GM18517 (cell line): ENCODE results near the gene ANKRD34A.
"Not testable (repeated sequence)": the region's sequence is repeated elsewhere in the genome, so short reads cannot be mapped to it uniquely, and the experiment has no call there.

Source experiments
- ATAC-seq: cut with Tn5 transposase; IDR thresholded peaks from one replicate; pipeline ENCODE4 v1.9.1; 2021; ENCODE audit warnings: mild to moderate bottlenecking, moderate library complexity; ENCODE audit not compliant: unreplicated experiment

Gene ANKRD34A

GRCh38 chr1:145949219-145949618, 15.2 kb downstream of the ANKRD34A start:
- ATAC-seq = no peak

DNA sequence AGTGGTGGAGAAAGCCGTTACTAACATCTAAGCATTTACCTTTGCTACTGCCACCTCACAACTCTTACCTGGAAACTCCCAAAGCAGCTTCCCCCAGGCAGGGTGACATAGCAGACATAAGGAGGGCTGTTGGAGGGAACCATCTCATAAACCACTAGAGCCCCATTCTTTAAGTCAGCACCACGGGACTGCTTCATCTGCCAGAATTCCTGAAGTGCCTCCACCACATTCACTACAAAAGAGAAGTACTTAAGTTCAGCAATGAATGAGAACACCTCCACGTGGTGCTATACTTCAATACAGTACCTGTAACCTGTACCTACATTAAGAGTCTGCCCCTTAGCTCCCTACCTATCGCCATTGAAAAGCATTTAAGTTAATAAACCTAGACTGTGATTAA, 16.8 kb downstream of the ANKRD34A start:
- ATAC-seq = no peak

- ATAC-seq = no peak
These were observed 17.8 kb downstream of the ANKRD34A start for GRCh38 chr1:145946477-145946986.

DNA sequence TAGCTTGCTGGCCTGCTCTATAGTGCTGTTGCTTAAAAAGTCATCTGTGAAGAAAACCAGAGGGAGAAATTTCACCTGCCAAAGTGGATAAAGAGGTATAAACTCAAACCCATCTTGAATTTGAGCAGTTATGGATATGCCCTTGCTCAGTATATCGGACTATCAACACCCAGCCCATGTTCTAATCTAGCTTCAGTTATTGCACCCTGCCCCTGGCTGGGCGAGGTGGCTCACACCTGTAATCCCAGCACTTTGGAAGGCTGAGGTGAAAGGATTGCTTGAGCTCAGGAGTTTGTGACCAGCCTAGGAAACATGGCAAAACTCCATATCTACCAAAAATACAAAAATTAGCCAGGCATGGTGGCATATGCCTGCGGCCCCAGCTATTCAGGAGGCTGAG, 19.8 kb downstream of the ANKRD34A start:
- no peak for ATAC-seq

DNA sequence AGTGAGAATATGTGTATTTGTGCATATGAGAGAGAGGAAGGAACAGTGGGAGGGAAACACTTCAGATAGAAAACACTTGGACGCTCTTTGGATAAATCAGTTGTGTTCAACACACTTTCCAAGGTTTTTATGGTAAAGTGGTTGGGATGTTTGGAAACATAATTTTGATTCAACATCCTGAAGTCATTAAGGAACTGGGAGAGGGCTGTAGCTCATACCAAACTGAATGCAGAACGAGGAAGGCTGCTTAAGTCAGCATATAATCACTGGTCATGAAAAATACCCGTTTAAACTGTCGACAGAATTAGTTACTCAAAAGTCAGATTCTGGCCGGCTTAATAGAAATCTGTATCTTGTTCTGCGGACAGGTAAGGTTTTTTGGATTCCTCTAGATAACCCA, 21.5 kb downstream of the ANKRD34A start:
- no peak for ATAC-seq

GRCh38 chr1:145942405-145942804, 22.0 kb downstream of the ANKRD34A start:
- no peak for ATAC-seq

DNA sequence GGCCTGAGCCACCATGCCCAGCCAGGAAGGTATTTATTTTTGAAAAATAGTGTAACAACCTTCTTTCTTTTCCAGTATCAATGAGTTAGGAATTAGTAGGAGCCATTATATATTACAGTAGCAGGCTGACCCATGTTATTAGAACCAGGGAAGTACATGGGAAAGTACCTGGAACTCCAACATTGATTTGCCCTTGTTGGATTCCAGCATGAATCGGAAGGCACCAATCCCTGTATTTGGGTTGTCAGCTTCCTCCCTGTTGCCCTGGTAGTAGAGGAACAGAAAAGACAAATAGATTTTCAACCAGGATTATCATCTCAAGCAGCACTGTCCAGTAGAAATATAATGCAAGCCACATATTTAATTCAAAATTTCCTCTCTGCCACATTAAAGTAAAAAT, 26.9 kb downstream of the ANKRD34A start:
- ATAC-seq = no peak

GRCh38 chr1:145936247-145936646, 28.1 kb downstream of the ANKRD34A start:
- ATAC-seq = no peak

DNA sequence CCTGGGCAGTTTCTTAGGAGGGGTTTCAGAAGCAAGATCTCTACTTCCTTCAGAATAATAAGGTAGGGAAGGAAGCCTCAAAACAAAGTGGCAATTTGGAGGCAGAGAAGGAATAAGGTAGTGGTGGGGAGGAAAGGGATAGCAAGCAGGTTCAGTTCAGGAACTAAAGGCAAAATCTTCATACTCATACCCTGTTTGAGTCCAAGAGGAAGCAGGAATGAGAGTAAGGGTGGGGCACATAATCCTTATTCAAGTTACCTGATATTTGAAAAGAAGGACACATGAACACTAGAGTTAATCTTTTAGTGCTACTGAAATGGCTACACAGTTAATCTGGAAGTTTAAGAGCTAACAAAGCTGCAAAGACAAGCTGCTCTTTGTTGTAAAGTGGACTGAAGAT, 28.7 kb downstream of the ANKRD34A start:
- ATAC-seq = no peak

GRCh38 chr1:145932522-145933009, 31.8 kb downstream of the ANKRD34A start:
- ATAC-seq = not testable (repeated sequence)

DNA sequence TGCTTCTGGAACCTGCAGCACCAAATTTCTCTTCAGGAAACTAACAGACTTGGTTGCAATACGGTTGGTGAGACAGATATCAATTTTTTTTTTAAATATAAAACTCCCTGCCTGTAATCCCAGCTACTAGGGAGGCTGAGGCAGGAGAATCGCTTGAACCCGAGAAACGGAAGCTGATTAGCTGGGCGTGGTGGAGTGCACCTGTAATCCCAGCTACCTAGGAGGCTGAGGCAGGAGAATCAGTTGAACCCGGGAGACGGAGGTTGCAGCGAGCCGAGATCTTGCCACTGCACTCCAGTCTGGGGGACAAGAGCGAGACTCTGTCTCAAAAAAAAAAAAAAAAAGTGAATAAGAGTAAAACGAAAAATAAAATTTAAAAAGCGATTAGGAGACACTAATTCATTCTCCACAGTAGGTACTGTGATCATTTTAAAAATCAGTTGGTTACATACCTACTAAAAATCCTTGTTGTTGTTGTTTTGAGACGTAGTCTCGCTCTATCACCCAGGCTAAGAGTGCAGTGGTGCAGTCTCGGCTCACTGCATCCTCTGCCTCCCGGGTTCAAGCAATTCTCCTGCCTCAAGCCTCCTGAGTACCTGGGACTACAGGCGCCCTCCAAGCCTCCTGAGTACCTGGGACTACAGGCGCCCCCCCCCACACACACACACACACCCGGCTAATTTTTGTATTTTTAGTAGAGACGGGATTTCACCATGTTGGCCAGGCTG, 36.3 kb downstream of the ANKRD34A start:
- ATAC-seq = no peak

- peak; percentile 94 for ATAC-seq
These were observed 37.1 kb downstream of the ANKRD34A start, which contains the start of gene RBM8A for GRCh38 chr1:145927063-145927886. Gene RBM8A, minus strand, starts transcription at chr1:145927484. Its CDS starts 58 bp downstream, at chr1:145927426.

- no peak for ATAC-seq
These were observed 37.7 kb downstream of the ANKRD34A start for GRCh38 chr1:145926686-145927062.

DNA sequence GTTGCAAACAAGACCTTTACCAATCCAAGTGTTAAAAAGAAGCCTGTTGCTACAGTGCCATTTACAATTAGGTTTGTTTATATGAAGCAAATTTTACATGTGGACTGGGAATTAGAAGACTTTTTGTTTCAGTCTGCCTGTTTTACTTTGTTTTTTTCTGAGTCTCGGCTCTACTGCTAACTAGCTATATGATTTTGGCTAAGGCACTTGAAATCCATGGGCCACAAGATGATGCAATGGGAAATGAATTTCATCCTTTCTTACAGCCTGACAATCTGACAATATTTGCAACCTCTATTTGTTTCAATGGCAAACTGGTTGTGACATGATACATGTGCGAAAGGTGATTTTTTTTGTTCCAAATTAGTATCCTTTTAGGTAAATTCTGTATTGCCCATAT, 42.1 kb downstream of the ANKRD34A start:
- no peak for ATAC-seq

DNA sequence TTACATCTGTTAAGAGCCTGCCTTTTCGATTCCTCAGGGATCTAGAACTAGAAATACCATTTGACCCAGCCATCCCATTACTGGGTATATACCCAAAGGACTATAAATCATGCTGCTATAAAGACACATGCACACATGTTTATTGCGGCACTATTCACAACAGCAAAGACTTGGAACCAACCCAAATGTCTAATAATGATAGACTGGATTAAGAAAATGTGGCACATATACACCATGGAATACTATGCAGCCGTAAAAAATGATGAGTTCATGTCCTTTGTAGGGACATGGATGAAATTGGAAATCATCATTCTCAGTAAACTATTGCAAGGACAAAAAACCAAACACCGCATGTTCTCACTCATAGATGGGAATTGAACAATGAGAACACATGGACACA, 44.1 kb downstream of the ANKRD34A start:
- not testable (repeated sequence) for ATAC-seq

GRCh38 chr1:145918992-145919939, 45.1 kb downstream of the ANKRD34A start:
- peak; percentile 75 for ATAC-seq

GRCh38 chr1:145918144-145918991, 46.0 kb downstream of the ANKRD34A start, which contains the start of gene PEX11B:
Gene PEX11B, minus strand, starts transcription at chr1:145918717. Its CDS starts 29 bp downstream, at chr1:145918688.
- ATAC-seq = peak; percentile 55

DNA sequence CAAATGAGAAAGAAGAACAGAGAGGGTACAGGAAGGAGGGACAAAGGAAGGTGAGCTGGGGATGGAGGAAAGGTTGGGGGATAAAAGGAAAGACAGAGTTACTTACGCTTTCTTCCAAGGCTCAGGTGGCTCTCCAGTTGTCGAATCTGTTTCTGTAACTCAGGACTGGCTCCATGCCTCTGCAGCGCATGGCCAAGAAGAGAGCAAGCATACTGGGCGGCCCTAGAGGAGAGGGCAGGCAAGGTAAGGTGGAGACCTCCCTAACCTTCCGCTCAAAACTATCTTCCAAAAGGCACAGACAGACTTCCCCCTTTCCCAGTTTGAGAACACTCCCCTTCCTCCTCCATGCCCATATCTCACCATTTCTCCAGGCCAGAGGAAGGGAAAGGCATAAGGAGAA, 46.8 kb downstream of the ANKRD34A start:
- ATAC-seq = no peak

DNA sequence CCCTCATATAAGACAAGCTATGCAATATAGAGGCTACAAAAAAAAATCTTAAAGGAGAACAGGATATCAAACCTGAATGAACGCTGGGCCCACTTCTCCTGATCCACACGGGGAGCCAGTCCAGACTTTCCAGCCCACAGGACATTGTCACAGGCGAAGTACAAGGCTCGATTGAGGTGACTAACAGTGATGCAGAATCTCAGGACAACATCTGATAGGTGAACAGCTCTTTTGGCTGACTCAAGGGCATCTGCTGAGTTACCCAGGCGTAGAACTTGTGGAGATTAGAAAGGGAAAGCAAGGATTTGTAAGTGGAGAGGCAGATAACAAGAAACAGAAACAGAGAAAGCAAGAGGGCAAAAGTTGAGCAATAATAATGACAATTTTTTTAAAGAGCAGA, 47.6 kb downstream of the ANKRD34A start:
- no peak for ATAC-seq
